PC-9 (cell line): ENCODE data around the gene GCHFR. TPM values are rescaled to one million over a fixed set of nuclear protein-coding genes. Genes with fewer than 3 reads are reported as not detected.

ENCODE experiments used
- Bru-seq: library from RNA; stranded (reverse); fragments of 400-500 nt; gene quantifications from one replicate; lab custom pipeline; 2021; lab: Mats Ljungman, UMichigan
- BruChase-seq, 2 experiments: library from RNA; stranded (reverse); fragments of 400-500 nt; gene quantifications; one replicate each; lab custom pipeline; 2021; lab: Mats Ljungman, UMichigan
- BruUV-seq: library from RNA; stranded (reverse); fragments of 400-500 nt; replicated peaks from 2 replicates; lab custom pipeline; 2021; lab: Mats Ljungman, UMichigan
- CTCF ChIA-PET: fragments of 300-600 bp; sonication (Branson Sonifier 250); formaldehyde crosslinking; loops from one replicate; lab custom pipeline; 2022; ENCODE audit warnings: antibody characterized with exemption; lab: Charles Lee
- POLR2A ChIA-PET: fragments of 300-600 bp; sonication (Branson Sonifier 250); formaldehyde crosslinking; loops from one replicate; lab custom pipeline; 2022; ENCODE audit warnings: antibody characterized with exemption; ENCODE audit not compliant: unreplicated experiment; lab: Charles Lee
- DNase-seq, 2 experiments: peaks; one replicate each; pipeline versions ENCODE4 v3.0.0 to v3.0.0-alpha.2; 2015 to 2022; ENCODE audit warnings: mixed read lengths in 1 of 2
- H2AFZ ChIP-seq: fragments of 200-600 bp; sonication (generic); 2 replicates; pipeline ENCODE4 v1.8.1; 2017; ENCODE audit warnings: antibody characterized with exemption
- H3F3A ChIP-seq: fragments of 200-600 bp; sonication (generic); 2 replicates; pipeline ENCODE4 v1.8.1; 2017; ENCODE audit warnings: antibody characterized with exemption, mild to moderate bottlenecking, low read depth; ENCODE audit not compliant: insufficient read depth
- H3K27ac ChIP-seq: fragments of 200-600 bp; sonication (generic); 2 replicates; pipeline ENCODE4 v1.6.1; 2016; ENCODE audit warnings: mixed run types
- H3K27me3 ChIP-seq: fragments of 200-600 bp; sonication (generic); 2 replicates; pipeline ENCODE4 v1.6.1; 2016; ENCODE audit warnings: low read depth, mixed run types; ENCODE audit not compliant: insufficient read depth
- H3K36me3 ChIP-seq: fragments of 200-600 bp; sonication (generic); 2 replicates; pipeline ENCODE4 v1.6.1; 2016; ENCODE audit warnings: low read depth, mixed run types
- H3K4me1 ChIP-seq: fragments of 200-600 bp; sonication (generic); replicated peaks from 2 replicates; pipeline ENCODE4 v1.6.1; 2016; ENCODE audit warnings: mixed run types; ENCODE audit not compliant: insufficient read depth
- H3K4me2 ChIP-seq: fragments of 200-600 bp; sonication (generic); 2 replicates; pipeline ENCODE4 v1.6.1; 2017; ENCODE audit warnings: mixed run types
- H3K4me3 ChIP-seq: fragments of 200-600 bp; sonication (generic); 2 replicates; pipeline ENCODE4 v1.6.1; 2016; ENCODE audit warnings: mixed run types
- H3K79me2 ChIP-seq: fragments of 200-600 bp; sonication (generic); 2 replicates; pipeline ENCODE4 v1.6.1; 2017; ENCODE audit warnings: low read depth, mixed run types
- H3K9me2 ChIP-seq: fragments of 200-600 bp; sonication (generic); 2 replicates; pipeline ENCODE4 v1.8.1; 2017; ENCODE audit warnings: mild to moderate bottlenecking; ENCODE audit not compliant: insufficient read depth
- H3K9me3 ChIP-seq: fragments of 200-600 bp; sonication (generic); 2 replicates; pipeline ENCODE4 v1.8.1; 2016; ENCODE audit warnings: low read depth; ENCODE audit not compliant: insufficient read depth
- H4K20me1 ChIP-seq: fragments of 200-600 bp; sonication (generic); 2 replicates; pipeline ENCODE4 v1.8.1; 2017; ENCODE audit not compliant: insufficient read depth
- EZH2 ChIP-seq: fragments of 200-600 bp; sonication (generic); IDR thresholded peaks from 2 replicates; pipeline ENCODE4 v1.8.0; 2017; ENCODE audit warnings: antibody characterized with exemption, low read depth
- intact Hi-C: fragments of 100-400 bp; cut with micrococcal nuclease; formaldehyde crosslinking; loops from one replicate; pipeline ENCODE4 v1.10.0; 2022; ENCODE audit not compliant: unreplicated experiment
- long read RNA-seq: library from polyadenylated mRNA; stranded (forward); transcript quantifications from one replicate; pipeline ENCODE4 v2.0.0, GENCODE V29; 2022
- total RNA-seq: library from RNA; stranded (reverse); gene quantifications from 2 replicates; pipeline ENCODE4 v1.2.3, GENCODE V29; 2021
- TF ChIP-seq, protein P1 (sequence below): fragments of 200-600 bp; sonication (generic); conservative IDR thresholded peaks from 2 replicates; pipeline ENCODE4 v1.6.1; 2017; ENCODE audit warnings: mixed run types, antibody characterized with exemption, mild to moderate bottlenecking, moderate library complexity

The GCHFR gene
- total RNA-seq: 1.2 and 1.5 TPM in 2 replicates
- not detected for Bru-seq, nascent RNA
- not detected for BruChase-seq, experiment 1, labeled RNA remaining after a 2-hour chase
- not detected for BruChase-seq, experiment 2, labeled RNA remaining after a 6-hour chase
- long read RNA-seq, partial matches to known transcripts: 0 of 2 reads
- long read RNA-seq, other reads (novel, unspliced or antisense): 0 of 2 reads

DNA sequence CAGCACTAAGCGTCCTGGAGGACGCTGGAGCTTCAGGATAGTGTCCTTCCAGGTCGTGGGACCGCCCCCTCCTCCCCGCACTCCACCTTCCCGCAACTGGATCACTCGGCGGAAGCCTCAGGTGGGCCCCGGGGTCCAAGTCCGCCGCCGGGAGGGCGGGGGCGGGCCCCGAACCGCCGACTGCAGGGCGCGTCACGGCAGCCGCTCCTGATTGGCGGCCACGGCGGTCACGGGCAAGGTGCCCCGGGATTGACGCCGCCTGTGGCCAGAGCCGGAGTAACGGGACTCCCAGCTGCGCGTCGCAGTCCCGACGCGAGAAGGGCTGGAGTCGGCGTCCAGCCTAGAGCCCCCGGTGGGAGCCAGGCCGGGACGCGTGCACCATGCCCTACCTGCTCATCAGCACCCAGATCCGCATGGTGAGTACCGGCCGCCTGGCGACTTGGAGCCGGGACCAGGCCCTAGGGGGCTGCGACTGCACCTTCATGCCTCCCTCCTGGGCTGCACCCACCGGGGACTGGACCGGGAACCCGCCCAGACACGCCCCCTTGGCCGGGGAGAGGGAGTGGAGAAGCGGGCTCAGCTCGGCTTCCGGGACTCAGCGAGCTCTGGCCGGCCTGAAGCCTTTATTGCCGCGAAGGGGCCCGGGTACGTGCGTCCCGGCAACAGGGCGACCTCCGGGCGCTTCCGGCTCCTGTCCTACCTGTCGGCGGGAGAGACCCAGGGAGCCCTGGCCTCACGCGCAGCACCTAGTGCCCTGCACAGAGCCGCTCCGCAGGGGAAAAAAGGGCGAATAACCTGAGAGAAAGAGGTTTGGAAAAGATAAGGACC lies at the start of gene GCHFR:
TSS of gene GCHFR (plus strand) at position 268 of the 828 bp plus-strand sequence. CDS start at position 381, 113 bp downstream.
- no peak within 1 kb of the TSS for H3K4me3 ChIP-seq
- TF ChIP-seq, protein P1, sequence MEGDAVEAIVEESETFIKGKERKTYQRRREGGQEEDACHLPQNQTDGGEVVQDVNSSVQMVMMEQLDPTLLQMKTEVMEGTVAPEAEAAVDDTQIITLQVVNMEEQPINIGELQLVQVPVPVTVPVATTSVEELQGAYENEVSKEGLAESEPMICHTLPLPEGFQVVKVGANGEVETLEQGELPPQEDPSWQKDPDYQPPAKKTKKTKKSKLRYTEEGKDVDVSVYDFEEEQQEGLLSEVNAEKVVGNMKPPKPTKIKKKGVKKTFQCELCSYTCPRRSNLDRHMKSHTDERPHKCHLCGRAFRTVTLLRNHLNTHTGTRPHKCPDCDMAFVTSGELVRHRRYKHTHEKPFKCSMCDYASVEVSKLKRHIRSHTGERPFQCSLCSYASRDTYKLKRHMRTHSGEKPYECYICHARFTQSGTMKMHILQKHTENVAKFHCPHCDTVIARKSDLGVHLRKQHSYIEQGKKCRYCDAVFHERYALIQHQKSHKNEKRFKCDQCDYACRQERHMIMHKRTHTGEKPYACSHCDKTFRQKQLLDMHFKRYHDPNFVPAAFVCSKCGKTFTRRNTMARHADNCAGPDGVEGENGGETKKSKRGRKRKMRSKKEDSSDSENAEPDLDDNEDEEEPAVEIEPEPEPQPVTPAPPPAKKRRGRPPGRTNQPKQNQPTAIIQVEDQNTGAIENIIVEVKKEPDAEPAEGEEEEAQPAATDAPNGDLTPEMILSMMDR: no peak
- no peak for TF ChIP-seq EZH2
- ChIA-PET CTCF (no interaction called here), POLR2A (no interaction called here)
- no peak within 1 kb of the TSS for H3K27ac ChIP-seq
- H3K79me2 ChIP-seq: no peaks in the 10 kb centered on the region
- H3K4me2 ChIP-seq: peak within 1 kb of the TSS; percentile 57; the same call in 1 of the 2 replicates
- H3K27me3 ChIP-seq: no peaks in the 10 kb centered on the region
- no peaks in the 10 kb centered on the region for H3K9me2 ChIP-seq
- H2AFZ ChIP-seq: no peak within 1 kb of the TSS
- H3K9me3 ChIP-seq: no peaks in the 10 kb centered on the region
- peaks cover 23% of the 10 kb centered on the region for H3F3A ChIP-seq
- peaks cover 37% of the 10 kb centered on the region for H3K4me1 ChIP-seq
- DNase-seq: no peak
- intact Hi-C loops: no loop called here
- H3K36me3 ChIP-seq: no peaks in the 10 kb centered on the region
- BruUV-seq: no TSS peak
- H4K20me1 ChIP-seq: no peaks in the 10 kb centered on the region

DNA sequence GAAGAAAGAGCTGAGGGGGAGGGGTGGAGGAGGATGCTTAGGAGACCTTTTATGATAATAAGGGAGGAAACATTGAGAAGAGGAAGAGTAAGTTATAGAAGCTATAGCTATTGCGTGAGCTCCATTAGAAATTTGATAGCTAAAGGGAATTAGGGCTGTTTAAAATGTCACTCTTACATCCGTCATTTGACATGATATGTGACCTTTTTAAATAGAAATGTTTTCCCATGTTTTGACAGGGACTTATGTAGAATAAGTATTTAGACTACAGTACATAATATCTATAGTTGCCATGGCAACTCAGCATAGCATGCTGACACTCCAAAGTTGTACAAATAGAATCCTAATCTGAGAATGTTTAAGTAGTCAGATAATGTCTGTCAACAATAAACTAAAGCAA lies 49.7 kb upstream of the GCHFR start:
- H3K9me2 ChIP-seq: no peaks in the 10 kb centered on the region
- H3K79me2 ChIP-seq: no peaks in the 10 kb centered on the region
- no peak overlapping the region for H3K4me3 ChIP-seq
- TF ChIP-seq EZH2: no peak
- TF ChIP-seq, protein P1: no peak
- no peaks in the 10 kb centered on the region for H3K36me3 ChIP-seq
- no peaks in the 10 kb centered on the region for H3K9me3 ChIP-seq
- H3K4me1 ChIP-seq: no peaks in the 10 kb centered on the region
- intact Hi-C loops: no loop called here
- BruUV-seq: no TSS peak
- POLR2A ChIA-PET: no interaction called here
- DNase-seq: no peak
- no peak overlapping the region for H3K27ac ChIP-seq
- no peaks in the 10 kb centered on the region for H4K20me1 ChIP-seq
- no peak overlapping the region for H2AFZ ChIP-seq
- CTCF ChIA-PET: no interaction called here
- no peak overlapping the region for H3K4me2 ChIP-seq
- H3K27me3 ChIP-seq: no peaks in the 10 kb centered on the region
- no peaks in the 10 kb centered on the region for H3F3A ChIP-seq

DNA sequence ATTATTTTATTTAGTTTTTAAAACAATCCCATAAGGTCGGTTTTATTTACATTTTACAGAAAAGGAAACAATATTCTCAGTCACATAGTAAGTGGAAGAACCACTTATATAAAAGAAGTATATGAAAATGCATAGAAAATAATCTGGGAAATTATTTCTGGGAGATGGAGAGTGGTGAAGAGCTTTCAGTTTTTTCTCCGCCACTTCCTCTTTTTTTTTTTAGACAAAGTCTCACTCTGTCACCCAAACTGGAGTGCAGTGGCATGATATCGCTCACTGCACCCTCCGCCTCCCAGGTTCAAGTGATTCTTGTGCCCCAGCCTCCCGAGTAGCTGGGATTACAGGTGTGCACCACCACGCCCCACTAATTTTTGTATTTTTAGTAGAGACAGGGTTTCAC lies 47.7 kb upstream of the GCHFR start:
- POLR2A ChIA-PET: no interaction called here

More for the DNA sequence above, 47.7 kb upstream of the GCHFR start:
- no peak for TF ChIP-seq EZH2
- TF ChIP-seq, protein P1: no peak
- Histone ChIP-seq H3K27ac (no peak overlapping the region), H3K79me2 (no peaks in the 10 kb centered on the region), H4K20me1 (no peaks in the 10 kb centered on the region), H3K4me2 (no peak overlapping the region), H3K27me3 (no peaks in the 10 kb centered on the region), H3K36me3 (no peaks in the 10 kb centered on the region), H3K9me3 (no peaks in the 10 kb centered on the region), H3K4me3 (no peak overlapping the region), H3K4me1 (no peaks in the 10 kb centered on the region), H3F3A (no peaks in the 10 kb centered on the region), H3K9me2 (no peaks in the 10 kb centered on the region), H2AFZ (no peak overlapping the region)
- CTCF ChIA-PET: no interaction called here
- intact Hi-C loops: no loop called here
- no peak for DNase-seq
- no TSS peak for BruUV-seq
